ENCODE data around the gene SAFB. TPM values are rescaled to one million over a fixed set of nuclear protein-coding genes. Genes with fewer than 3 reads are reported as not detected.

The SAFB gene
- total and polyA plus RNA-seq, 2 of the 4 experiments (the other 2 are of a cell fraction): 18.5 to 41.2 TPM

DNA sequence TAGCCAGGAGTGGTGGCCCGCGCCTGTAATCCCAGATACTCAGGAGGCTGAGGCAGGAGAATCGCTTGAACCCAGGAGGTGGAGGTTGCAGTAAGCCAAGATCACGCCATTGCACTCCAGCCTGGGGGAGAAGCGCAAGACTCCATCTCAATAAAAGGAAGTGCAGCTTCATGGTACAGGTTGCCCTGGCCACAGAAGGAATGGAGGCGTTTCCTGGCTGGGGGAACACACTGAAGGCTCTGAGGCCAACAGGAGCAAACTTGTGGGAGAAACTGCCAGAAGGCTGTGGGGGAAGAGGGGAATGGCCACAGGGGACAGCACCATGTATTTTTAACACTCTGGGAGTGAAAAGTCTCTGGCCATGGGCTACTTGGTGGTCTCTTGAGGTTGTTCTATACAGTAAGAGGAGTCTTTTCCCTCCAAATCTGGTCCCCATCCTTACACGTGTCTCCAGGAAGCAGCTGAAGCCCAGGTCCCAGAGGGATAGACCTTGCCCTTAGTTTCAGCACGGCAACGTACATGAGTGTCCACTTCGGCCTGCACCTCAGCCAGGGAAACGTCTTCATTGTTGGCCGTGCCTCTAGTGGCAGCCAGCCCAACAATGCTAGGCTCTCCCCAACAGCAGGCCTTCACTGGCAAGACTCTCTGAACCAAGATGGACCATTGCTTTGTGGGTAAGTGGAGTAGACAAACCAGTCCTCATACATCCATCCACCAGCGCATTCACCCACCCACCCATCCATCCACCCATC lies 50.0 kb downstream of the SAFB start:
- intact Hi-C loops (cut with micrococcal nuclease): no loop called here
- 94% methylated on average over 7 of the region's 13 CpGs; no CpG with 5 or more reads in 1 of the 2 experiments for WGBS, 2 experiments (ENCODE audit: extremely low coverage in 2 of 2, insufficient read length in 1 of 2)
- H3K9me3 ChIP-seq (ENCODE audit: control insufficient read depth, insufficient read depth, low read length): no peaks in the 10 kb centered on the region
- H3K9me1 ChIP-seq (ENCODE audit: insufficient read depth, low read length): peaks cover 7% of the 10 kb centered on the region; the same call in 1 of the 2 replicates
- no peak overlapping the region for H3K4me3 ChIP-seq (ENCODE audit: insufficient read depth, low read depth, low read length)
- H3K27ac ChIP-seq (ENCODE audit: insufficient read depth, low read length): no peak overlapping the region
- H3K27me3 ChIP-seq (ENCODE audit: control insufficient read depth, insufficient read depth, low read length): no peaks in the 10 kb centered on the region
- no peak overlapping the region for H3K56ac ChIP-seq (ENCODE audit: extremely low read depth, insufficient read depth, low read length)
- dilution Hi-C loops (cut with HindIII; ENCODE audit: low sequenced_read_pairs, unreplicated experiment): no loop called here
- CTCF ChIA-PET: no interaction called here
- H2AFZ ChIP-seq (replicated peaks; ENCODE audit: low read length, poor library complexity): no peak overlapping the region
- no peak overlapping the region for H2BK15ac ChIP-seq (ENCODE audit: low read depth, low read length)
- no peak overlapping the region for H4K5ac ChIP-seq (ENCODE audit: low read depth, low read length)
- no peak overlapping the region for H3K23ac ChIP-seq (ENCODE audit: low read depth, low read length)
- no peak overlapping the region for H4K91ac ChIP-seq (ENCODE audit: insufficient read depth, low read depth, low read length)
- H2BK5ac ChIP-seq (ENCODE audit: low read depth, low read length, poor library complexity, severe bottlenecking): no peak overlapping the region
- BruUV-seq (replicated peaks): no TSS peak
- in situ Hi-C loops (cut with MboI; ENCODE audit: low sequenced_read_pairs): no loop called here
- H2AK9ac ChIP-seq (replicated peaks; ENCODE audit: low read depth, low read length, poor library complexity): no peak overlapping the region
- H3K4me1 ChIP-seq (ENCODE audit: control insufficient read depth, insufficient read depth, low read length): no peaks in the 10 kb centered on the region
- no peak overlapping the region for H3K9ac ChIP-seq (ENCODE audit: low read depth, low read length)
- H3K79me1 ChIP-seq (ENCODE audit: low read depth in 1 of 2, low read length in 2 of 2): peaks cover 3 to 11% of the 10 kb centered on the region in 2 experiments; a peak in 1 of 4 replicates
- no peak for TF ChIP-seq FOS (IDR thresholded peaks at IDR 0.05; ENCODE audit: low read depth, low read length)
- no peak for TF ChIP-seq MAZ (IDR thresholded peaks at IDR 0.05; ENCODE audit: borderline replicate concordance, low read depth, low read length)
- TF ChIP-seq MXI1 (IDR thresholded peaks at IDR 0.05; ENCODE audit: borderline replicate concordance, low read depth, low read length): no peak
- TF ChIP-seq CEBPB (IDR thresholded peaks at IDR 0.05; ENCODE audit: low read depth, low read length): no peak
- no peak for TF ChIP-seq RFX5 (IDR thresholded peaks at IDR 0.05; ENCODE audit: low read depth, low read length)
- no peak for TF ChIP-seq RAD21 (IDR thresholded peaks at IDR 0.05; ENCODE audit: low read length)
- no peak for TF ChIP-seq NFE2L2 (IDR thresholded peaks at IDR 0.05; ENCODE audit: low read depth, low read length)
- TF ChIP-seq, protein P1, sequence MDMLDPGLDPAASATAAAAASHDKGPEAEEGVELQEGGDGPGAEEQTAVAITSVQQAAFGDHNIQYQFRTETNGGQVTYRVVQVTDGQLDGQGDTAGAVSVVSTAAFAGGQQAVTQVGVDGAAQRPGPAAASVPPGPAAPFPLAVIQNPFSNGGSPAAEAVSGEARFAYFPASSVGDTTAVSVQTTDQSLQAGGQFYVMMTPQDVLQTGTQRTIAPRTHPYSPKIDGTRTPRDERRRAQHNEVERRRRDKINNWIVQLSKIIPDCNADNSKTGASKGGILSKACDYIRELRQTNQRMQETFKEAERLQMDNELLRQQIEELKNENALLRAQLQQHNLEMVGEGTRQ (IDR thresholded peaks at IDR 0.05; ENCODE audit: low read depth, low read length): no peak
- TF ChIP-seq MAFK (IDR thresholded peaks at IDR 0.05; ENCODE audit: low read depth, low read length): no peak
- TF ChIP-seq CHD1 (IDR thresholded peaks at IDR 0.05; ENCODE audit: low read depth, low read length): no peak
- no peak for TF ChIP-seq SMC3 (IDR thresholded peaks at IDR 0.05; ENCODE audit: low read depth, low read length)
- TF ChIP-seq RCOR1 (IDR thresholded peaks at IDR 0.05; ENCODE audit: insufficient replicate concordance, low read length): no peak
- TF ChIP-seq, protein P2, sequence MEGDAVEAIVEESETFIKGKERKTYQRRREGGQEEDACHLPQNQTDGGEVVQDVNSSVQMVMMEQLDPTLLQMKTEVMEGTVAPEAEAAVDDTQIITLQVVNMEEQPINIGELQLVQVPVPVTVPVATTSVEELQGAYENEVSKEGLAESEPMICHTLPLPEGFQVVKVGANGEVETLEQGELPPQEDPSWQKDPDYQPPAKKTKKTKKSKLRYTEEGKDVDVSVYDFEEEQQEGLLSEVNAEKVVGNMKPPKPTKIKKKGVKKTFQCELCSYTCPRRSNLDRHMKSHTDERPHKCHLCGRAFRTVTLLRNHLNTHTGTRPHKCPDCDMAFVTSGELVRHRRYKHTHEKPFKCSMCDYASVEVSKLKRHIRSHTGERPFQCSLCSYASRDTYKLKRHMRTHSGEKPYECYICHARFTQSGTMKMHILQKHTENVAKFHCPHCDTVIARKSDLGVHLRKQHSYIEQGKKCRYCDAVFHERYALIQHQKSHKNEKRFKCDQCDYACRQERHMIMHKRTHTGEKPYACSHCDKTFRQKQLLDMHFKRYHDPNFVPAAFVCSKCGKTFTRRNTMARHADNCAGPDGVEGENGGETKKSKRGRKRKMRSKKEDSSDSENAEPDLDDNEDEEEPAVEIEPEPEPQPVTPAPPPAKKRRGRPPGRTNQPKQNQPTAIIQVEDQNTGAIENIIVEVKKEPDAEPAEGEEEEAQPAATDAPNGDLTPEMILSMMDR (conservative IDR thresholded peaks at IDR 0.05; ENCODE audit: low read depth, low read length): no peak
- TF ChIP-seq BHLHE40 (IDR thresholded peaks at IDR 0.05; ENCODE audit: low read depth, low read length): no peak
- no peak for TF ChIP-seq POLR2A (IDR thresholded peaks at IDR 0.05; ENCODE audit: low read depth, low read length)
- H3K4ac ChIP-seq (ENCODE audit: low read depth, low read length): no peak overlapping the region
- POLR2A ChIA-PET (ENCODE audit: unreplicated experiment): no interaction called here
- H3K18ac ChIP-seq (ENCODE audit: low read depth, low read length): no peak overlapping the region
- H2AK5ac ChIP-seq (ENCODE audit: low read depth, low read length): no peak overlapping the region
- H2BK120ac ChIP-seq (ENCODE audit: low read depth, low read length): no peak overlapping the region
- H3K14ac ChIP-seq (replicated peaks; ENCODE audit: low read depth, low read length): no peak overlapping the region
- DNase-seq: no peak
- peaks cover 8% of the 10 kb centered on the region; the same call in 1 of the 2 replicates for H4K20me1 ChIP-seq (ENCODE audit: insufficient read depth, low read length)
- H3K4me2 ChIP-seq (ENCODE audit: low read depth, low read length): no peak overlapping the region
- no peak overlapping the region for H2BK20ac ChIP-seq (ENCODE audit: low read depth, low read length)
- no peak overlapping the region for H4K8ac ChIP-seq (ENCODE audit: low read depth in 2 of 2, low read length in 2 of 2)
- peaks cover 24% of the 10 kb centered on the region for H3K36me3 ChIP-seq (ENCODE audit: control insufficient read depth, insufficient read depth, low read length)
- ATAC-seq (ENCODE audit: low read depth): no peak
